Endodermal cell (in vitro differentiated cells): ENCODE measurements around the gene FREM2. TPM values are rescaled to one million over a fixed set of nuclear protein-coding genes. Genes with fewer than 3 reads are reported as not detected.

ENCODE experiments used
- DNase-seq: peaks from one replicate; pipeline ENCODE4 v3.0.0-alpha.2; 2017
- H3K27ac ChIP-seq: 2 replicates; pipeline ENCODE4 v1.5.1; 2013; ENCODE audit warnings: mild to moderate bottlenecking, low read depth, low read length, moderate library complexity
- H3K27me3 ChIP-seq: 2 replicates; pipeline ENCODE4 v1.6.1; 2013; ENCODE audit warnings: mild to moderate bottlenecking, low read length, moderate library complexity; ENCODE audit not compliant: insufficient read depth, control insufficient read depth, poor library complexity, severe bottlenecking
- H3K36me3 ChIP-seq: 2 replicates; pipeline ENCODE4 v1.7.0; 2013; ENCODE audit warnings: mild to moderate bottlenecking, low read length, moderate library complexity; ENCODE audit not compliant: control insufficient read depth, insufficient read depth
- H3K4me1 ChIP-seq: one replicate; pipeline ENCODE4 v1.7.0; 2013; ENCODE audit warnings: low read length; ENCODE audit not compliant: control insufficient read depth, insufficient read depth
- H3K4me3 ChIP-seq: 2 replicates; pipeline ENCODE4 v1.5.1; 2013; ENCODE audit warnings: mild to moderate bottlenecking, low read length, moderate library complexity
- H3K9ac ChIP-seq: 2 replicates; pipeline ENCODE4 v1.6.1; 2013; ENCODE audit warnings: mild to moderate bottlenecking, low read length, moderate library complexity; ENCODE audit not compliant: poor library complexity, severe bottlenecking; ENCODE audit errors: extremely low read depth
- H3K9me3 ChIP-seq: 2 replicates; pipeline ENCODE4 v1.6.1; 2013; ENCODE audit warnings: mild to moderate bottlenecking, low read length, moderate library complexity; ENCODE audit not compliant: control insufficient read depth
- H3K27ac Mint-ChIP-seq: 2 replicates; pipeline ENCODE4 v1.8.0; 2020; ENCODE audit warnings: mixed read lengths
- H3K27me3 Mint-ChIP-seq: 2 replicates; pipeline ENCODE4 v1.8.0; 2021; ENCODE audit warnings: mild to moderate bottlenecking, mixed read lengths; ENCODE audit not compliant: insufficient read depth
- H3K36me3 Mint-ChIP-seq: 2 replicates; pipeline ENCODE4 v1.8.0; 2020; ENCODE audit warnings: low read depth, mixed read lengths
- H3K4me1 Mint-ChIP-seq: 2 replicates; pipeline ENCODE4 v1.8.0; 2020; ENCODE audit warnings: mixed read lengths
- H3K4me3 Mint-ChIP-seq: 2 replicates; pipeline ENCODE4 v1.8.0; 2020; ENCODE audit warnings: mild to moderate bottlenecking, moderate library complexity, mixed read lengths
- H3K9me3 Mint-ChIP-seq: 2 replicates; pipeline ENCODE4 v1.8.0; 2020; ENCODE audit warnings: mild to moderate bottlenecking, mixed read lengths
- CTCF ChIP-seq: fragments of 200-600 bp; sonication (generic); conservative IDR thresholded peaks from 2 replicates; pipeline ENCODE4 v1.5.0; 2021; ENCODE audit warnings: antibody characterized with exemption, mild to moderate bottlenecking
- WGBS, 2 experiments: methylation state at CpG; one replicate each; pipeline versions ENCODE4 v1.1.5 to v1.1.7; 2013; ENCODE audit warnings: missing lambda C conversion rate in 2 of 2, mixed read lengths in 1 of 2; ENCODE audit not compliant: insufficient coverage in 1 of 2, insufficient read length in 1 of 2; 5-methylcytosine and 5-hydroxymethylcytosine counted together
- total RNA-seq, 2 donors: library from RNA; stranded (reverse); fragmentation: NEBNext Ultra II Directional in 1 of 2; extraction: Animal tissue kit (Norgen Biotek cat#: 25700) in 1 of 2; gene quantifications; 2 replicates in 1 of 2; 3 replicates in 1 of 2; pipeline ENCODE4 v1.2.1, GENCODE V29; 2021

FREM2 gene
- total RNA-seq, 2 donors from 2014 or later: 20.4 to 28.4 TPM

GRCh38 chr13:38819053-38819452 lies 132.2 kb downstream of the FREM2 start:
- no peaks in the 10 kb centered on the region for H3K4me1 ChIP-seq
- no peak for TF ChIP-seq CTCF
- H3K4me3 ChIP-seq: no peak overlapping the region
- Mint-ChIP-seq H3K4me3 (no peak overlapping the region), H3K27me3 (no peaks in the 10 kb centered on the region), H3K27ac (peak overlapping the region; percentile 57), H3K4me1 (peaks cover 2% of the 10 kb centered on the region), H3K9me3 (no peaks in the 10 kb centered on the region), H3K36me3 (no peaks in the 10 kb centered on the region)
- H3K27me3 ChIP-seq: no peaks in the 10 kb centered on the region
- H3K36me3 ChIP-seq: no peaks in the 10 kb centered on the region
- WGBS, 2 experiments: 86 to 94% methylated on average over 1 of the region's 1 CpG
- no peak overlapping the region for H3K9ac ChIP-seq
- peak overlapping the region; percentile 41 for H3K27ac ChIP-seq
- H3K9me3 ChIP-seq: no peaks in the 10 kb centered on the region
- no peak for DNase-seq

GRCh38 chr13:38819596-38819995 lies 132.7 kb downstream of the FREM2 start:
- Histone ChIP-seq H3K9ac (no peak overlapping the region), H3K36me3 (no peaks in the 10 kb centered on the region), H3K4me3 (no peak overlapping the region), H3K27ac (no peak overlapping the region), H3K27me3 (no peaks in the 10 kb centered on the region), H3K9me3 (no peaks in the 10 kb centered on the region), H3K4me1 (no peaks in the 10 kb centered on the region)
- H3K36me3 Mint-ChIP-seq: no peaks in the 10 kb centered on the region
- no peaks in the 10 kb centered on the region for H3K9me3 Mint-ChIP-seq
- peaks cover 2% of the 10 kb centered on the region for H3K4me1 Mint-ChIP-seq
- no peak for DNase-seq
- no peak overlapping the region for H3K4me3 Mint-ChIP-seq
- no peak overlapping the region for H3K27ac Mint-ChIP-seq
- no peak for TF ChIP-seq CTCF
- H3K27me3 Mint-ChIP-seq: no peaks in the 10 kb centered on the region
- 100% methylated on average over 2 of the region's 2 CpGs; no CpG with 5 or more reads in 1 of the 2 experiments for WGBS, 2 experiments

GRCh38 chr13:38821770-38822551 lies 135.1 kb downstream of the FREM2 start:
- Mint-ChIP-seq H3K4me3 (no peak overlapping the region), H3K9me3 (no peaks in the 10 kb centered on the region), H3K36me3 (no peaks in the 10 kb centered on the region), H3K27me3 (no peaks in the 10 kb centered on the region), H3K4me1 (peaks cover 8% of the 10 kb centered on the region), H3K27ac (no peak overlapping the region)
- Histone ChIP-seq H3K9me3 (no peaks in the 10 kb centered on the region), H3K4me3 (no peak overlapping the region), H3K9ac (no peak overlapping the region), H3K27me3 (no peaks in the 10 kb centered on the region), H3K4me1 (no peaks in the 10 kb centered on the region), H3K36me3 (no peaks in the 10 kb centered on the region), H3K27ac (peak overlapping the region; percentile 73)
- no peak for TF ChIP-seq CTCF
- 73 to 85% methylated on average over 5 to 8 of the region's 8 CpGs for WGBS, 2 experiments
- DNase-seq: no peak
